NCI-H2171 treated with DMSO at 0.1 percent for 48 hours (cell line): Measurements from ENCODE around the gene MSL1.

ENCODE experiments used
- DNase-seq: peaks from one replicate; lab custom pipeline; 2025; lab: John Stamatoyannopoulos, UW

Gene MSL1

GRCh38 chr17:40091691-40092397 lies 29.9 kb upstream of the MSL1 start:
- peak; percentile 8 for DNase-seq

GRCh38 chr17:40092581-40092980 lies 29.2 kb upstream of the MSL1 start:
- peak; percentile 8 for DNase-seq

GRCh38 chr17:40093005-40093579 lies 28.7 kb upstream of the MSL1 start:
- no peak for DNase-seq

GRCh38 chr17:40093580-40094201 lies 28.1 kb upstream of the MSL1 start:
- no peak for DNase-seq

- no peak for DNase-seq
Measured at GRCh38 chr17:40094874-40095273, 26.9 kb upstream of the MSL1 start.

GRCh38 chr17:40095351-40095943 lies 26.3 kb upstream of the MSL1 start:
- DNase-seq = no peak

- DNase-seq = no peak
Measured at GRCh38 chr17:40095944-40096791, 25.6 kb upstream of the MSL1 start.

GRCh38 chr17:40097087-40097486 lies 24.7 kb upstream of the MSL1 start:
- DNase-seq = no peak

GRCh38 chr17:40097931-40098845 lies 23.6 kb upstream of the MSL1 start:
- no peak for DNase-seq

GRCh38 chr17:40098846-40099618 lies 22.7 kb upstream of the MSL1 start:
- peak; percentile 71 for DNase-seq

GRCh38 chr17:40099619-40100418 lies 22.0 kb upstream of the MSL1 start:
- DNase-seq = no peak

GRCh38 chr17:40100419-40100668 lies 21.4 kb upstream of the MSL1 start, which contains the start of gene NR1D1:
Gene NR1D1, minus strand, starts transcription at chr17:40100589. Its CDS starts 495 bp downstream, at chr17:40100094.
- no peak for DNase-seq

- peak; percentile 96 for DNase-seq
Measured at GRCh38 chr17:40100669-40101366, 21.0 kb upstream of the MSL1 start.

GRCh38 chr17:40101367-40102210 lies 20.2 kb upstream of the MSL1 start:
- DNase-seq = no peak

GRCh38 chr17:40103071-40103661 lies 18.6 kb upstream of the MSL1 start:
- DNase-seq = no peak

- DNase-seq = no peak
Measured at GRCh38 chr17:40103688-40104087, 18.1 kb upstream of the MSL1 start.

- DNase-seq = no peak
Measured at GRCh38 chr17:40104594-40105486, 16.9 kb upstream of the MSL1 start.
